ENCODE data around the gene SLC15A5.

DNA sequence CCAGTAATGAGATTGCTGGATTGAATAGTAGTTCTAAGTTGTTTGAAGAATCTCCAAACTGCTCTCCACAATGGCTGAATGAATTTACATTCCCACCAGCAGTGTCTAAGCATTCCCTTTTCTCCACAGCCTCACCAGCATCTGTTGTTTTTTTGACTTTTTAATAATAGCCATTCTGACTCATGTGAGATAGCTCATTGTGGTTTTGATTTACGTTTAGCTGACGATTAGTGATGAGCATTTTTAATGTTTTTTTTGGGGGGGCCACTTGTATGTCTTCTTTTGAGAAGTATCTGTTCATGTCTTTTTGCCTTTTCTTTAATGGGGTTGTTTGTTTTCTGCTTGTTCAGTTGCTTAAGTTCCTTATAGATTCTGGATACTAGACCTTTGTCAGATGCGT, 8.1 kb upstream of the SLC15A5 start:
- TF ChIP-seq, protein P1, sequence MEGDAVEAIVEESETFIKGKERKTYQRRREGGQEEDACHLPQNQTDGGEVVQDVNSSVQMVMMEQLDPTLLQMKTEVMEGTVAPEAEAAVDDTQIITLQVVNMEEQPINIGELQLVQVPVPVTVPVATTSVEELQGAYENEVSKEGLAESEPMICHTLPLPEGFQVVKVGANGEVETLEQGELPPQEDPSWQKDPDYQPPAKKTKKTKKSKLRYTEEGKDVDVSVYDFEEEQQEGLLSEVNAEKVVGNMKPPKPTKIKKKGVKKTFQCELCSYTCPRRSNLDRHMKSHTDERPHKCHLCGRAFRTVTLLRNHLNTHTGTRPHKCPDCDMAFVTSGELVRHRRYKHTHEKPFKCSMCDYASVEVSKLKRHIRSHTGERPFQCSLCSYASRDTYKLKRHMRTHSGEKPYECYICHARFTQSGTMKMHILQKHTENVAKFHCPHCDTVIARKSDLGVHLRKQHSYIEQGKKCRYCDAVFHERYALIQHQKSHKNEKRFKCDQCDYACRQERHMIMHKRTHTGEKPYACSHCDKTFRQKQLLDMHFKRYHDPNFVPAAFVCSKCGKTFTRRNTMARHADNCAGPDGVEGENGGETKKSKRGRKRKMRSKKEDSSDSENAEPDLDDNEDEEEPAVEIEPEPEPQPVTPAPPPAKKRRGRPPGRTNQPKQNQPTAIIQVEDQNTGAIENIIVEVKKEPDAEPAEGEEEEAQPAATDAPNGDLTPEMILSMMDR (IDR thresholded peaks at IDR 0.05): no peak
- no peak for TF ChIP-seq POLR2A (IDR thresholded peaks at IDR 0.05)
- TF ChIP-seq POLR2AphosphoS5 (IDR thresholded peaks at IDR 0.05; ENCODE audit: insufficient read depth in 1 of 2, low read depth in 1 of 2): no peak

Measured in vagina (tissue), 2 donors.